ENCODE results near the gene MAP7D2.
"Not testable (repeated sequence)": the region's sequence is repeated elsewhere in the genome, so short reads cannot be mapped to it uniquely, and the experiment has no call there.

Gene MAP7D2

GRCh38 chrX:20116577-20117240 is at the start of gene MAP7D2:
TSS of gene MAP7D2 (minus strand) at chrX:20116907. CDS start at chrX:20116879, 28 bp downstream.
- TF ChIP-seq CTCF (IDR thresholded peaks at IDR 0.05; ENCODE audit: insufficient read depth, low read depth, low read length, missing control alignments), result no peak
- H3K4me3 ChIP-seq (ENCODE audit: low read length), result peak within 1 kb of the TSS; percentile 35
- DNase-seq (ENCODE audit: low read depth), result no peak

DNA sequence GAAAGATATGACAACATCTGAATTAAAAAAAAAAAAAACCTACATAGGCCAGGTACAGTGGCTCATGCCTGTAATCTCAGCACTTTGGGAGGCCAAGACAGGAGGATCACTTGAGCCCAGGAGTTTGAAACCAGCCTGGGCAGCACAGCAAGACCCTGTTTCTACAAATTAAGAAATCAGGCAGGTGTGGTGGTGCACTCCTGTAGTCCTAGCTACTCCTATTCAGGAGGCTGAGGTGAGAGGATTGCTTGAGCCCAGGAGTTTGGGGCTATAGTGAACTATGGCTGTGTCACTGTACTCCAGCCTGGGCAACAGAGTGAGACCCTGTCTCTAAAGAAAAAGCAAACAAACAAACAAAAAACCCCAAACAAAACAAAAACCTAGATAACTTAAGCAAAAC is 45.8 kb upstream of the MAP7D2 start:
- not testable (repeated sequence) for H3K4me3 ChIP-seq (ENCODE audit: low read length)

DNA sequence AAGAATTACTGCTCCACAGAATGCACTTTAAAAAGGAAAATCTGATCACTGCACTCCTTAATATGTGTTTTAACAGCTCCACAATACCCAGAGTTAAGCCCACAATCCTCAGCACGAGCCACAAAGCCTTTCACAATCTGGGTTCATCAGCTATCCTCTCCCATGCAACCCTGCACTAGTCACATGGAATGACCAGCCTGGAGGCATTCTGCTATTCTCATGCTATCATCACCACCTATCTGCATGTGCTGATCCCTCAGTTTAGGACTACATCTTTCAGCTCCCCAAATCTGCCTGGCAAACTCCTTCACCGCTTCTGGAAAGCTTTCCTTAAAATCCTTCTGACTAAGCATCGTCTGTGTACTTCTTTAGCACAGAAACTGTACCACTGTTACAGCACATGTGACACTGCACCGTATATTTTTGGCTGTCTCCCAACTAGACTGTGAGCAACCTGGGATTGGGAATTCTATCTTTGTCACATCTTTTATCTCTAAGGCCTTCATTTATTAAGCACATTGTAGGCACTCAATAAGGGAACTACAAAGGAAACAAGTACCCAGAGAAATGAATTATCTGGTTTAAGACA is 43.2 kb upstream of the MAP7D2 start:
- no peak for TF ChIP-seq CTCF (IDR thresholded peaks at IDR 0.05; ENCODE audit: insufficient read depth, low read depth, low read length, missing control alignments)
- DNase-seq (ENCODE audit: low read depth), result peak; percentile 16
- no peak overlapping the region for H3K4me3 ChIP-seq (ENCODE audit: low read length)

More for the DNA sequence above, 45.8 kb upstream of the MAP7D2 start:
- not testable (repeated sequence) for DNase-seq (ENCODE audit: low read depth)

GRCh38 chrX:20151689-20152088 is 35.0 kb upstream of the MAP7D2 start:
- TF ChIP-seq CTCF (IDR thresholded peaks at IDR 0.05; ENCODE audit: insufficient read depth, low read depth, low read length, missing control alignments), result no peak

GRCh38 chrX:20149326-20149725 is 32.6 kb upstream of the MAP7D2 start:
- no peak overlapping the region for H3K4me3 ChIP-seq (ENCODE audit: low read length)
- no peak for DNase-seq (ENCODE audit: low read depth)
- no peak for TF ChIP-seq CTCF (IDR thresholded peaks at IDR 0.05; ENCODE audit: insufficient read depth, low read depth, low read length, missing control alignments)

More at GRCh38 chrX:20151689-20152088, 35.0 kb upstream of the MAP7D2 start:
- no peak for DNase-seq (ENCODE audit: low read depth)
- no peak overlapping the region for H3K4me3 ChIP-seq (ENCODE audit: low read length)

DNA sequence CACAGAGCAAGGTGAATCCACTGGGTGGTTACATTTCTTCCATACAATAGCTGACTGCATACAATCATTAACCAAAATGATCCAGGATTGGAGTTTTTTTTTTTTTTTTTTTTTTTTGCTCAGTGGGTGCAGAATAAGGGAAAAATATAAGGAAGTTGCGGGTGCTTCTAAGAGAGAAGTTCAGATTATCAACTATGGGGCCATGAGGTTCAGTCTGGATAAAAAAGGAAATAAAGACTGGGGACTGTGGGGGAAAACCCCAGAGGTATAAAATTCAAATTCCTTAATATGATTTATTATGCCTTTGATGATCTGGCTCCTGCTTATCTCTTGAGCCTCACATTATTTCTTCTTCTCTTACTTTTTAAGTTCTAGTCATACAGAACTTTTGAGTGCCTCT is 30.9 kb upstream of the MAP7D2 start:
- no peak for TF ChIP-seq CTCF (IDR thresholded peaks at IDR 0.05; ENCODE audit: insufficient read depth, low read depth, low read length, missing control alignments)
- DNase-seq (ENCODE audit: low read depth), result no peak
- H3K4me3 ChIP-seq (ENCODE audit: low read length), result no peak overlapping the region

DNA sequence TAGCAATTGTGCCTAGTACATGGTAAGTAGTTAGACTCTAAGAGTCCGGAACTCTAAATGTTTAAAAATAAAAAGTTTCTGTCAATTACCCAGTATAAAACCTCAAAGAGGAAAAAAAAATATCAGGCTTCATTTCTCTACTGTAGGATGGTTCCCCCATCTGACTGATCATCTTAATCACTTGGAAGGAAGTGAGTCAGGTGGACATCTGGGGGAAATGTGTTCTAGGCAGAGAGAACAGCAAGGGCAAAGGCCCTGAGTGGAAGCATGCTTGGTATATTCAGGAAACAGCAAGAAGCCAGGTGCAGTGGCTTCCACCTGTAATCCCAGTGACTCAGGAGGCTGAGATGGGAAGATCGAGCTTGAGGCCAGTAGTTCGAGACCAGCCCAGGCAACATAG is 27.8 kb upstream of the MAP7D2 start:
- H3K4me3 ChIP-seq (ENCODE audit: low read length), result no peak overlapping the region
- DNase-seq (ENCODE audit: low read depth), result peak; percentile 57
- TF ChIP-seq CTCF (IDR thresholded peaks at IDR 0.05; ENCODE audit: insufficient read depth, low read depth, low read length, missing control alignments), result no peak

All from epithelial cell of esophagus (primary cell).